ENCODE measurements around the gene ZBTB2.

The ZBTB2 gene

GRCh38 chr6:151417477-151417876 lies 26.1 kb upstream of the ZBTB2 start:
- TF ChIP-seq ZNF23 (tag by site-specific recombination; IDR thresholded peaks at IDR 0.05; ENCODE audit: borderline replicate concordance) (no peak), ZNF521 (tag by site-specific recombination; IDR thresholded peaks at IDR 0.05) (no peak), ZNF157 (tag by site-specific recombination; IDR thresholded peaks at IDR 0.05) (no peak)
- ChIA-PET CTCF (interaction anchor here (1.2 kb wide), 1 partner anchor 11 kb away, joined by 4 read pairs; no protein-coding TSS in a partner anchor), POLR2A (no interaction called here)
- Histone ChIP-seq H3K4me1 (ENCODE audit: control insufficient read depth, insufficient read depth, low read length) (no peaks in the 10 kb centered on the region), H3K36me3 (ENCODE audit: control insufficient read depth in 2 of 2, insufficient read depth in 1 of 2, low read length in 2 of 2) (peaks cover 47 to 92% of the 10 kb centered on the region in 2 experiments), H3K9me3 (ENCODE audit: control insufficient read depth, insufficient read depth, low read depth, low read length) (no peaks in the 10 kb centered on the region), H3K27ac (ENCODE audit: extremely low read depth, low read depth, low read length) (no peak overlapping the region), H3K4me3 (ENCODE audit: low read depth, low read length) (no peak overlapping the region)

DNA sequence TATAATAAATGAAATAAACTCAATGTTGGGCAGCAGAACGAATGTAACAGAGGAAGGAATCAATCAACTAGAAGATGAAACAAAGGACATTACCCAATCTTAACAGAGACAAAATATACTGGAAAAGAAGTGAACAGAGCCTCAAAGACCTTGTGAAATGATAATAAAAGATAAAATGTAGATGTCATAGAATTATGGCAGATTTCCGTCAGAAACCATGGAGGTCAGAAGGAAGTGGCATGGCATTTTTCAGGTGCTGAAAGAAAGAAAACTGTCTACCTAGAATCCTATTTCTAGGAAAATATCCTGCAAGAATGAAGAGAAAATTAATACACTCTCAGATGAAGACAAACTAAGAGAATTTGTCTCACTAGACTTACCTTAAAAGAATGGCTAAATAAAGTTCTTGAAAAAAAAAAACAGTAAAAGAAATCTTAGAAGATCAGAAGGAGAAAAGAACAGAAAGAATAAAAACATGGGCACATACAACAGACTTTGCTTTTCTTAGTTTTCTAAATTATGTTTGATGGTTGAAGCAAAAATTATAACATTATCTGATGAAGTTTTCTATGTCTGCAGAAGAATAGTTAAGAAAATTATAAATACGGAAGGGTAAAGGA lies 23.4 kb upstream of the ZBTB2 start:
- Histone ChIP-seq H3K36me3 (ENCODE audit: control insufficient read depth in 2 of 2, insufficient read depth in 1 of 2, low read length in 2 of 2) (peaks cover 39 to 86% of the 10 kb centered on the region in 2 experiments), H3K9me3 (ENCODE audit: control insufficient read depth, insufficient read depth, low read depth, low read length) (no peaks in the 10 kb centered on the region), H3K4me3 (ENCODE audit: low read depth, low read length) (no peak overlapping the region), H3K4me1 (ENCODE audit: control insufficient read depth, insufficient read depth, low read length) (no peaks in the 10 kb centered on the region), H3K27ac (ENCODE audit: extremely low read depth, low read depth, low read length) (no peak overlapping the region)
- POLR2A ChIA-PET, result no interaction called here
- TF ChIP-seq FEZF1 (tag by site-specific recombination; IDR thresholded peaks at IDR 0.05) (no peak), GFI1B (tag by site-specific recombination; IDR thresholded peaks at IDR 0.05) (no peak), ZSCAN5A (tag by site-specific recombination; IDR thresholded peaks at IDR 0.05) (no peak), ZBTB21 (tag by site-specific recombination; IDR thresholded peaks at IDR 0.05) (no peak), ZNF169 (tag by site-specific recombination; IDR thresholded peaks at IDR 0.05) (no peak), ZNF768 (tag by site-specific recombination; IDR thresholded peaks at IDR 0.05) (no peak), GLIS1 (tag by site-specific recombination; IDR thresholded peaks at IDR 0.05) (no peak), ZNF140 (tag by site-specific recombination; IDR thresholded peaks at IDR 0.05) (no peak), SP7 (tag by site-specific recombination; IDR thresholded peaks at IDR 0.05) (no peak), REST (tag by site-specific recombination; IDR thresholded peaks at IDR 0.05) (no peak), ZNF501 (tag by site-specific recombination; IDR thresholded peaks at IDR 0.05) (no peak), BCL11A (tag by site-specific recombination; IDR thresholded peaks at IDR 0.05; ENCODE audit: low read depth) (no peak), ZFP37 (tag by site-specific recombination; IDR thresholded peaks at IDR 0.05) (no peak), ZNF184 (tag by site-specific recombination; IDR thresholded peaks at IDR 0.05) (no peak), ZNF624 (tag by site-specific recombination; IDR thresholded peaks at IDR 0.05) (no peak), ZNF280C (tag by site-specific recombination; IDR thresholded peaks at IDR 0.05) (no peak), ZNF10 (tag by site-specific recombination; IDR thresholded peaks at IDR 0.05) (no peak), GLIS2 (tag by site-specific recombination; IDR thresholded peaks at IDR 0.05) (no peak), ZNF513 (tag by site-specific recombination; IDR thresholded peaks at IDR 0.05) (no peak)
- TF ChIP-seq, protein P1, sequence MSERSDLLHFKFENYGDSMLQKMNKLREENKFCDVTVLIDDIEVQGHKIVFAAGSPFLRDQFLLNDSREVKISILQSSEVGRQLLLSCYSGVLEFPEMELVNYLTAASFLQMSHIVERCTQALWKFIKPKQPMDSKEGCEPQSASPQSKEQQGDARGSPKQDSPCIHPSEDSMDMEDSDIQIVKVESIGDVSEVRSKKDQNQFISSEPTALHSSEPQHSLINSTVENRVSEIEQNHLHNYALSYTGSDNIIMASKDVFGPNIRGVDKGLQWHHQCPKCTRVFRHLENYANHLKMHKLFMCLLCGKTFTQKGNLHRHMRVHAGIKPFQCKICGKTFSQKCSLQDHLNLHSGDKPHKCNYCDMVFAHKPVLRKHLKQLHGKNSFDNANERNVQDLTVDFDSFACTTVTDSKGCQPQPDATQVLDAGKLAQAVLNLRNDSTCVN (tag by site-specific recombination; optimal IDR thresholded peaks at IDR 0.05), result no peak
- CTCF ChIA-PET, result no interaction called here

All from HEK293 (cell line).